Hepatocyte (in vitro differentiated cells): ENCODE measurements around the gene PARP3.

Experiments
- CTCF ChIP-seq: fragments of 200-600 bp; sonication (generic); IDR thresholded peaks from 2 replicates; pipeline ENCODE4 v1.5.1; 2016; ENCODE audit warnings: antibody characterized with exemption, mild to moderate bottlenecking; ENCODE audit not compliant: poor library complexity
- EZH2 ChIP-seq: fragments of 200-600 bp; sonication (generic); IDR thresholded peaks from 2 replicates; pipeline ENCODE4 v1.6.1; 2016; ENCODE audit warnings: antibody characterized with exemption, mild to moderate bottlenecking, borderline replicate concordance
- EZH2phosphoT487 ChIP-seq: fragments of 200-600 bp; sonication (generic); IDR thresholded peaks from one replicate; pipeline ENCODE4 v1.6.1; 2018; ENCODE audit warnings: antibody characterized with exemption, mild to moderate bottlenecking, low read depth, moderate library complexity; ENCODE audit not compliant: unreplicated experiment, severe bottlenecking

GRCh38 chr3:51916418-51916817, 25.7 kb upstream of the PARP3 start:
- TF ChIP-seq CTCF, result no peak
- no peak for TF ChIP-seq EZH2phosphoT487
- TF ChIP-seq EZH2, result no peak
